ENCODE measurements around the gene ITPA. TPM values are rescaled to one million over a fixed set of nuclear protein-coding genes. Genes with fewer than 3 reads are reported as not detected.

The ITPA gene
- total RNA-seq, 2 donors from 2014 or later: 17.4 to 21.4 TPM

- Histone ChIP-seq H3K4me1 (no peaks in the 10 kb centered on the region), H3K36me3 (peaks cover 81% of the 10 kb centered on the region), H3K27me3 (no peaks in the 10 kb centered on the region), H3K4me3 (no peak overlapping the region), H3K9me3 (no peaks in the 10 kb centered on the region), H3K27ac (no peak overlapping the region)
- TF ChIP-seq, protein P1, sequence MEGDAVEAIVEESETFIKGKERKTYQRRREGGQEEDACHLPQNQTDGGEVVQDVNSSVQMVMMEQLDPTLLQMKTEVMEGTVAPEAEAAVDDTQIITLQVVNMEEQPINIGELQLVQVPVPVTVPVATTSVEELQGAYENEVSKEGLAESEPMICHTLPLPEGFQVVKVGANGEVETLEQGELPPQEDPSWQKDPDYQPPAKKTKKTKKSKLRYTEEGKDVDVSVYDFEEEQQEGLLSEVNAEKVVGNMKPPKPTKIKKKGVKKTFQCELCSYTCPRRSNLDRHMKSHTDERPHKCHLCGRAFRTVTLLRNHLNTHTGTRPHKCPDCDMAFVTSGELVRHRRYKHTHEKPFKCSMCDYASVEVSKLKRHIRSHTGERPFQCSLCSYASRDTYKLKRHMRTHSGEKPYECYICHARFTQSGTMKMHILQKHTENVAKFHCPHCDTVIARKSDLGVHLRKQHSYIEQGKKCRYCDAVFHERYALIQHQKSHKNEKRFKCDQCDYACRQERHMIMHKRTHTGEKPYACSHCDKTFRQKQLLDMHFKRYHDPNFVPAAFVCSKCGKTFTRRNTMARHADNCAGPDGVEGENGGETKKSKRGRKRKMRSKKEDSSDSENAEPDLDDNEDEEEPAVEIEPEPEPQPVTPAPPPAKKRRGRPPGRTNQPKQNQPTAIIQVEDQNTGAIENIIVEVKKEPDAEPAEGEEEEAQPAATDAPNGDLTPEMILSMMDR (IDR thresholded peaks at IDR 0.05): no peak
- DNase-seq (ENCODE audit: low spot score): no peak
Measured at GRCh38 chr20:3258429-3258828, 49.1 kb downstream of the ITPA start.

GRCh38 chr20:3262566-3262965, 53.3 kb downstream of the ITPA start:
- DNase-seq (ENCODE audit: low spot score): no peak
- Histone ChIP-seq H3K9me3 (no peaks in the 10 kb centered on the region), H3K27me3 (no peaks in the 10 kb centered on the region), H3K36me3 (peaks cover 59% of the 10 kb centered on the region), H3K27ac (no peak overlapping the region), H3K4me1 (no peaks in the 10 kb centered on the region), H3K4me3 (no peak overlapping the region)
- TF ChIP-seq, protein P1 (IDR thresholded peaks at IDR 0.05): no peak

- TF ChIP-seq, protein P1 (IDR thresholded peaks at IDR 0.05): no peak
Measured at GRCh38 chr20:3270051-3270450, 60.8 kb downstream of the ITPA start.

GRCh38 chr20:3273371-3273770, 64.1 kb downstream of the ITPA start:
- DNase-seq (ENCODE audit: low spot score): no peak
- H3K36me3 ChIP-seq: peaks cover 83% of the 10 kb centered on the region
- TF ChIP-seq, protein P1 (IDR thresholded peaks at IDR 0.05): no peak

More at GRCh38 chr20:3270051-3270450, 60.8 kb downstream of the ITPA start:
- H3K4me3 ChIP-seq: no peak overlapping the region
- no peaks in the 10 kb centered on the region for H3K9me3 ChIP-seq
- peaks cover 60% of the 10 kb centered on the region for H3K36me3 ChIP-seq
- no peak for DNase-seq (ENCODE audit: low spot score)
- H3K4me1 ChIP-seq: no peaks in the 10 kb centered on the region
- no peak overlapping the region for H3K27ac ChIP-seq
- no peaks in the 10 kb centered on the region for H3K27me3 ChIP-seq

More at GRCh38 chr20:3273371-3273770, 64.1 kb downstream of the ITPA start:
- Histone ChIP-seq H3K27me3 (no peaks in the 10 kb centered on the region), H3K9me3 (no peaks in the 10 kb centered on the region), H3K4me1 (no peaks in the 10 kb centered on the region), H3K4me3 (no peak overlapping the region), H3K27ac (no peak overlapping the region)

Other genes with a start within 250 kb of the ITPA start
- not detected for gene GNRH2, start 165.9 kb upstream of the ITPA start, total RNA-seq
- 10 to 100 TPM; 44.7 to 45.4 TPM for gene MRPS26, start 163.4 kb upstream of the ITPA start, total RNA-seq
- gene OXT, start 137.9 kb upstream of the ITPA start, total RNA-seq: not detected
- not detected for gene AVP, start 124.8 kb upstream of the ITPA start, total RNA-seq
- gene FASTKD5, start 49.6 kb upstream of the ITPA start, total RNA-seq: 10 to 100 TPM; 18.7 to 24.7 TPM
- 1 to 10 TPM; 4.1 to 5.0 TPM for gene UBOX5, start 49.6 kb upstream of the ITPA start, total RNA-seq
- 10 to 100 TPM; 18.9 to 25.9 TPM for gene LZTS3, start 35.9 kb upstream of the ITPA start, total RNA-seq
- gene DDRGK1, start 4.8 kb upstream of the ITPA start, total RNA-seq: 10 to 100 TPM; 43.8 to 48.0 TPM
- gene SLC4A11, start 29.7 kb downstream of the ITPA start, total RNA-seq: under 1 TPM in 1 of 2 donors, not detected in 1; 0.16 TPM
- gene DNAAF9, start 198.2 kb downstream of the ITPA start, total RNA-seq: 10 to 100 TPM; 13.4 to 19.2 TPM

Measured in right atrium auricular region (tissue), 2 donors.